GM12891 (cell line): Measurements from ENCODE around the gene TTC8.

Experiments used
- DNase-seq: peaks from one replicate; pipeline ENCODE4 v3.0.0; 2011; ENCODE audit warnings: low spot score; ENCODE audit not compliant: insufficient read length
- FAIRE-seq: peaks from 2 replicates; lab custom pipeline; 2011; peaks lifted over from hg19 to GRCh38; lab: Jason Lieb, UNC
- PAX5 ChIP-seq: IDR thresholded peaks from 2 replicates; pipeline ENCODE4 v1.6.1; 2011; ENCODE audit warnings: low read length, moderate library complexity, mild to moderate bottlenecking; ENCODE audit not compliant: insufficient read depth, severe bottlenecking
- POLR2A ChIP-seq: IDR thresholded peaks from 2 replicates; pipeline ENCODE4 v1.6.1; 2011; ENCODE audit warnings: low read depth, low read length, control low read depth
- POLR2AphosphoS5 ChIP-seq: IDR thresholded peaks from 2 replicates; pipeline ENCODE4 v1.6.1; 2011; ENCODE audit warnings: low read depth, low read length, control low read depth
- POU2F2 ChIP-seq: IDR thresholded peaks from 2 replicates; pipeline ENCODE4 v1.6.1; 2011; ENCODE audit warnings: low read depth, mild to moderate bottlenecking, control low read depth, low read length, moderate library complexity
- SPI1 ChIP-seq: IDR thresholded peaks from 2 replicates; pipeline ENCODE4 v1.6.1; 2011; ENCODE audit warnings: low read depth, low read length, control low read depth
- TAF1 ChIP-seq: IDR thresholded peaks from 2 replicates; pipeline ENCODE4 v1.6.1; 2011; ENCODE audit warnings: low read depth, low read length, control low read depth

TTC8 gene

GRCh38 chr14:88872976-88873375, 48.5 kb downstream of the TTC8 start:
- TF ChIP-seq POU2F2, result no peak
- no peak for TF ChIP-seq PAX5
- TF ChIP-seq POLR2A, result no peak
- TF ChIP-seq TAF1, result no peak
- TF ChIP-seq POLR2AphosphoS5, result no peak
- no peak for TF ChIP-seq SPI1
- DNase-seq, result no peak
- no peak for FAIRE-seq

GRCh38 chr14:88877192-88877591, 52.7 kb downstream of the TTC8 start:
- FAIRE-seq, result no peak
- TF ChIP-seq SPI1 (no peak), TAF1 (no peak), POU2F2 (no peak), POLR2AphosphoS5 (no peak), PAX5 (no peak), POLR2A (no peak)

GRCh38 chr14:88879022-88879421, 54.6 kb downstream of the TTC8 start:
- no peak for FAIRE-seq
- no peak for TF ChIP-seq TAF1
- DNase-seq, result no peak

More at GRCh38 chr14:88877192-88877591, 52.7 kb downstream of the TTC8 start:
- no peak for DNase-seq

GRCh38 chr14:88882236-88882635, 57.8 kb downstream of the TTC8 start:
- DNase-seq (no peak), FAIRE-seq (no peak)
- TF ChIP-seq PAX5 (no peak), TAF1 (no peak), POLR2AphosphoS5 (no peak), SPI1 (no peak), POU2F2 (no peak), POLR2A (no peak)

GRCh38 chr14:88895116-88895515, 70.7 kb downstream of the TTC8 start:
- FAIRE-seq (no peak), DNase-seq (no peak)
- TF ChIP-seq SPI1 (no peak), POLR2A (no peak), POLR2AphosphoS5 (no peak), PAX5 (no peak), POU2F2 (no peak), TAF1 (no peak)

GRCh38 chr14:88901189-88901588, 76.7 kb downstream of the TTC8 start:
- FAIRE-seq, result no peak
- no peak for DNase-seq
- TF ChIP-seq POLR2A (no peak), TAF1 (no peak), POLR2AphosphoS5 (no peak), SPI1 (no peak), POU2F2 (no peak), PAX5 (no peak)

- FAIRE-seq (no peak), DNase-seq (no peak)
- TF ChIP-seq TAF1, result no peak
- TF ChIP-seq PAX5, result no peak
- no peak for TF ChIP-seq POLR2A
- no peak for TF ChIP-seq POU2F2
- no peak for TF ChIP-seq SPI1
- no peak for TF ChIP-seq POLR2AphosphoS5
These were observed 77.5 kb downstream of the TTC8 start for GRCh38 chr14:88901991-88902390.

- TF ChIP-seq SPI1, result no peak
- no peak for TF ChIP-seq POLR2AphosphoS5
- no peak for TF ChIP-seq POLR2A
- FAIRE-seq (no peak), DNase-seq (no peak)
These were observed 78.4 kb downstream of the TTC8 start for GRCh38 chr14:88902850-88903249.

GRCh38 chr14:88904206-88904647, 79.8 kb downstream of the TTC8 start:
- FAIRE-seq (no peak), DNase-seq (no peak)
- no peak for TF ChIP-seq PAX5
- no peak for TF ChIP-seq TAF1
- TF ChIP-seq POLR2AphosphoS5, result no peak
- no peak for TF ChIP-seq POLR2A
- no peak for TF ChIP-seq POU2F2
- no peak for TF ChIP-seq SPI1

- FAIRE-seq (no peak), DNase-seq (no peak)
- TF ChIP-seq POLR2A (no peak), PAX5 (no peak), SPI1 (no peak), POU2F2 (no peak), POLR2AphosphoS5 (no peak), TAF1 (no peak)
These were observed 80.4 kb downstream of the TTC8 start for GRCh38 chr14:88904864-88905263.

GRCh38 chr14:88908216-88908615, 83.8 kb downstream of the TTC8 start:
- DNase-seq (no peak), FAIRE-seq (no peak)
- TF ChIP-seq POLR2A (no peak), POU2F2 (no peak), SPI1 (no peak), TAF1 (no peak), PAX5 (no peak), POLR2AphosphoS5 (no peak)
